WTC11 (cell line): Measurements from ENCODE around the gene IGSF9B. TPM values are rescaled to one million over a fixed set of nuclear protein-coding genes. Genes with fewer than 3 reads are reported as not detected.

Experiments used
- ATAC-seq: fragments of 200-7000 bp; cut with Tn5 transposase; 2 replicates; pipeline ENCODE4 v1.10.0; 2021; ENCODE audit warnings: mild to moderate bottlenecking, moderate library complexity
- CTCF ChIA-PET: fragments of 300-600 bp; sonication (Branson Sonifier 250); formaldehyde crosslinking; loops from one replicate; lab custom pipeline; 2021; ENCODE audit warnings: antibody characterized with exemption; lab: Charles Lee
- POLR2A ChIA-PET: fragments of 350-600 bp; sonication (Branson Sonifier 250); formaldehyde crosslinking; loops from one replicate; lab custom pipeline; 2021; ENCODE audit warnings: antibody characterized with exemption; lab: Charles Lee
- DNase-seq: peaks from one replicate; pipeline ENCODE4 v3.0.0; 2021; ENCODE audit warnings: low spot score
- H3K27ac Mint-ChIP-seq: 2 replicates; pipeline ENCODE4 v1.8.0; 2021; ENCODE audit warnings: mixed read lengths
- H3K27me3 Mint-ChIP-seq: 2 replicates; pipeline ENCODE4 v1.8.0; 2021; ENCODE audit warnings: low read depth, mild to moderate bottlenecking, moderate library complexity, mixed read lengths
- H3K36me3 Mint-ChIP-seq: 2 replicates; pipeline ENCODE4 v1.8.0; 2021; ENCODE audit warnings: mixed read lengths
- H3K4me1 Mint-ChIP-seq: 2 replicates; pipeline ENCODE4 v1.8.0; 2022; ENCODE audit warnings: mixed read lengths
- H3K4me3 Mint-ChIP-seq: 2 replicates; pipeline ENCODE4 v1.8.0; 2021; ENCODE audit warnings: mild to moderate bottlenecking, moderate library complexity, mixed read lengths
- H3K9me3 Mint-ChIP-seq: 2 replicates; pipeline ENCODE4 v1.8.0; 2021; ENCODE audit warnings: mixed read lengths
- AR ChIP-seq: fragments of 250-450 bp; sonication (Bioruptor Pico); IDR thresholded peaks from 2 replicates; pipeline ENCODE4 v1.9.0; 2021; ENCODE audit warnings: mild to moderate bottlenecking
- CREB1 ChIP-seq: sonication (generic); formaldehyde crosslinking; IDR thresholded peaks from 2 replicates; pipeline ENCODE4 v1.8.0; 2023; ENCODE audit warnings: mild to moderate bottlenecking, missing genetic modification reagents
- CREM ChIP-seq: sonication (generic); formaldehyde crosslinking; IDR thresholded peaks from 2 replicates; pipeline ENCODE4 v1.8.1; 2022; ENCODE audit warnings: mild to moderate bottlenecking, missing genetic modification reagents, moderate library complexity
- EMX1 ChIP-seq: fragments of 250-450 bp; sonication (Bioruptor Pico); IDR thresholded peaks from 2 replicates; pipeline ENCODE4 v1.8.0; 2021; ENCODE audit warnings: mild to moderate bottlenecking
- ERG ChIP-seq: fragments of 250-450 bp; sonication (Bioruptor Pico); IDR thresholded peaks from 2 replicates; pipeline ENCODE4 v1.8.0; 2021; ENCODE audit warnings: mild to moderate bottlenecking
- ESRRA ChIP-seq: sonication (generic); formaldehyde crosslinking; IDR thresholded peaks from 2 replicates; pipeline ENCODE4 v1.8.1; 2022; ENCODE audit warnings: mild to moderate bottlenecking, missing genetic modification reagents, borderline replicate concordance
- GRHL2 ChIP-seq: fragments of 250-450 bp; sonication (Bioruptor Pico); IDR thresholded peaks from 2 replicates; pipeline ENCODE4 v1.8.0; 2022; ENCODE audit warnings: mild to moderate bottlenecking, moderate library complexity; ENCODE audit not compliant: insufficient replicate concordance, severe bottlenecking
- HMGA2 ChIP-seq: fragments of 250-450 bp; sonication (Bioruptor Pico); IDR thresholded peaks from 2 replicates; pipeline ENCODE4 v1.4.0; 2021; ENCODE audit warnings: mild to moderate bottlenecking, moderate library complexity
- JAZF1 ChIP-seq: fragments of 250-450 bp; sonication (Bioruptor Pico); IDR thresholded peaks from 2 replicates; pipeline ENCODE4 v1.9.0; 2021; ENCODE audit warnings: moderate library complexity, mild to moderate bottlenecking, inconsistent platforms
- MYBL2 ChIP-seq: sonication (generic); formaldehyde crosslinking; IDR thresholded peaks from 2 replicates; pipeline ENCODE4 v1.8.1; 2023; ENCODE audit warnings: mild to moderate bottlenecking, moderate library complexity, missing genetic modification reagents
- NFATC4 ChIP-seq: fragments of 250-450 bp; sonication (Bioruptor Pico); IDR thresholded peaks from 2 replicates; pipeline ENCODE4 v1.9.0; 2021; ENCODE audit warnings: mild to moderate bottlenecking
- NFE2L1 ChIP-seq: sonication (generic); formaldehyde crosslinking; IDR thresholded peaks from 2 replicates; pipeline ENCODE4 v1.8.1; 2023; ENCODE audit warnings: missing genetic modification reagents
- NFYB ChIP-seq: sonication (generic); formaldehyde crosslinking; conservative IDR thresholded peaks from 2 replicates; pipeline ENCODE4 v1.8.0; 2022; ENCODE audit warnings: low read depth, missing genetic modification reagents
- PRRX2 ChIP-seq: fragments of 250-450 bp; sonication (Bioruptor Pico); IDR thresholded peaks from 2 replicates; pipeline ENCODE4 v1.8.0; 2021; ENCODE audit warnings: mild to moderate bottlenecking
- RELA ChIP-seq: sonication (generic); formaldehyde crosslinking; IDR thresholded peaks from 2 replicates; pipeline ENCODE4 v1.8.1; 2022; ENCODE audit warnings: missing genetic modification reagents, mild to moderate bottlenecking, borderline replicate concordance
- RORB ChIP-seq: fragments of 250-450 bp; sonication (Bioruptor Pico); IDR thresholded peaks from 2 replicates; pipeline ENCODE4 v1.9.0; 2021; ENCODE audit warnings: mild to moderate bottlenecking
- SMAD4 ChIP-seq: sonication (generic); formaldehyde crosslinking; IDR thresholded peaks from 2 replicates; pipeline ENCODE4 v1.8.0; 2022; ENCODE audit warnings: mild to moderate bottlenecking, missing genetic modification reagents
- SOX15 ChIP-seq: fragments of 250-450 bp; sonication (Bioruptor Pico); IDR thresholded peaks from 2 replicates; pipeline ENCODE4 v1.9.0; 2021; ENCODE audit warnings: mild to moderate bottlenecking
- SP1 ChIP-seq: sonication (generic); formaldehyde crosslinking; conservative IDR thresholded peaks from 2 replicates; pipeline ENCODE4 v1.8.1; 2022; ENCODE audit warnings: missing genetic modification reagents
- ZNF232 ChIP-seq: sonication (generic); formaldehyde crosslinking; IDR thresholded peaks from 2 replicates; pipeline ENCODE4 v1.8.0; 2022; ENCODE audit warnings: mild to moderate bottlenecking, missing genetic modification reagents
- ZNF532 ChIP-seq: fragments of 250-450 bp; sonication (Bioruptor Pico); IDR thresholded peaks from 2 replicates; pipeline ENCODE4 v1.9.0; 2021; ENCODE audit warnings: mild to moderate bottlenecking, borderline replicate concordance
- total RNA-seq: library from RNA; stranded (reverse); gene quantifications from 3 replicates; pipeline ENCODE4 v1.2.3, GENCODE V29; 2021
- TF ChIP-seq, protein P1 (sequence below): sonication (generic); formaldehyde crosslinking; IDR thresholded peaks from 2 replicates; pipeline ENCODE4 v1.8.0; 2022; ENCODE audit warnings: mild to moderate bottlenecking, missing genetic modification reagents
- TF ChIP-seq, protein P2 (sequence below): sonication (generic); formaldehyde crosslinking; IDR thresholded peaks from 2 replicates; pipeline ENCODE4 v1.8.0; 2022; ENCODE audit warnings: mild to moderate bottlenecking, missing genetic modification reagents

The IGSF9B gene
- total RNA-seq, 1 experiment from 2014 or later, result 52.7 TPM

- POLR2A ChIA-PET, result no interaction called here
These were observed 54.3 kb downstream of the IGSF9B start for GRCh38 chr11:133902506-133902905.

DNA sequence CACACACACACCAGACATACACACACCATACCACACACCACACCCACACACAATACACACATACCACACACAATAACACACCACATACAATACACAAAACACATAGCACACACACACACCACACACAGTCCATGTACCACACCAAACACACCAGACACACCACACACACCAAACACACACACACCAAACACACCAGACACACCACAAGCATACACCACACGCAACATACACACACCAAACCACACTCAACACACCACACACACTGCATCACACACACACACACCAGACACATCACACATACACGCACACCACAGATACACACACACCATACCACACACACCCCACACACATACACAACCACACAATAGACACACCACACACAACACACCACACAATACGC, 54.8 kb downstream of the IGSF9B start:
- CTCF ChIA-PET, result interaction anchor here (1.0 to 1.1 kb wide), 2 partner anchors 45 to 144 kb away, joined by 3 to 5 read pairs; no protein-coding TSS in a partner anchor
- no peak for ATAC-seq
- peaks cover 17% of the 10 kb centered on the region for H3K4me1 Mint-ChIP-seq
- no peaks in the 10 kb centered on the region for H3K27me3 Mint-ChIP-seq
- H3K9me3 Mint-ChIP-seq, result no peaks in the 10 kb centered on the region
- no peak overlapping the region for H3K27ac Mint-ChIP-seq
- POLR2A ChIA-PET, result no interaction called here
- TF ChIP-seq GRHL2 (CRISPR knock-in tag), result no peak
- no peak for TF ChIP-seq CREM (CRISPR knock-in tag)
- TF ChIP-seq RELA (CRISPR knock-in tag), result no peak
- TF ChIP-seq, protein P1, sequence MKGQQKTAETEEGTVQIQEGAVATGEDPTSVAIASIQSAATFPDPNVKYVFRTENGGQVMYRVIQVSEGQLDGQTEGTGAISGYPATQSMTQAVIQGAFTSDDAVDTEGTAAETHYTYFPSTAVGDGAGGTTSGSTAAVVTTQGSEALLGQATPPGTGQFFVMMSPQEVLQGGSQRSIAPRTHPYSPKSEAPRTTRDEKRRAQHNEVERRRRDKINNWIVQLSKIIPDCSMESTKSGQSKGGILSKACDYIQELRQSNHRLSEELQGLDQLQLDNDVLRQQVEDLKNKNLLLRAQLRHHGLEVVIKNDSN (CRISPR knock-in tag), result no peak
- TF ChIP-seq RORB (CRISPR knock-in tag), result no peak
- TF ChIP-seq, all 79 proteins: peak for 0
- DNase-seq, result peak; percentile 2
- peaks cover 35% of the 10 kb centered on the region for H3K36me3 Mint-ChIP-seq
- H3K4me3 Mint-ChIP-seq, result no peak overlapping the region

More at GRCh38 chr11:133902506-133902905, 54.3 kb downstream of the IGSF9B start:
- ATAC-seq (no peak), DNase-seq (peak; percentile 2)
- no peak overlapping the region for H3K4me3 Mint-ChIP-seq
- TF ChIP-seq SOX15 (CRISPR knock-in tag), result no peak
- TF ChIP-seq NFATC4, result no peak
- no peak for TF ChIP-seq HMGA2 (CRISPR knock-in tag)
- TF ChIP-seq NFE2L1 (CRISPR knock-in tag), result no peak
- TF ChIP-seq SP1 (CRISPR knock-in tag), result no peak
- no peak for TF ChIP-seq ZNF532 (CRISPR knock-in tag)
- no peak for TF ChIP-seq MYBL2 (CRISPR knock-in tag)
- no peak for TF ChIP-seq JAZF1 (CRISPR knock-in tag)
- TF ChIP-seq ESRRA (CRISPR knock-in tag), result no peak
- TF ChIP-seq NFYB (CRISPR knock-in tag), result no peak
- no peak for TF ChIP-seq ZNF232
- H3K9me3 Mint-ChIP-seq, result no peaks in the 10 kb centered on the region
- CTCF ChIA-PET, result interaction anchor here (1.1 kb wide), 1 partner anchor 144 kb away, joined by 5 read pairs; no protein-coding TSS in a partner anchor
- H3K27me3 Mint-ChIP-seq, result no peaks in the 10 kb centered on the region
- peaks cover 17% of the 10 kb centered on the region for H3K4me1 Mint-ChIP-seq
- H3K36me3 Mint-ChIP-seq, result peaks cover 36% of the 10 kb centered on the region
- no peak overlapping the region for H3K27ac Mint-ChIP-seq

GRCh38 chr11:133901316-133901715, 55.5 kb downstream of the IGSF9B start:
- Mint-ChIP-seq H3K9me3 (no peaks in the 10 kb centered on the region), H3K27me3 (no peaks in the 10 kb centered on the region), H3K4me3 (no peak overlapping the region), H3K36me3 (peaks cover 37% of the 10 kb centered on the region), H3K27ac (no peak overlapping the region), H3K4me1 (peaks cover 20% of the 10 kb centered on the region)
- DNase-seq (peak; percentile 1), ATAC-seq (no peak)
- POLR2A ChIA-PET, result no interaction called here
- CTCF ChIA-PET, result interaction anchor here (0.6 to 1.0 kb wide), 2 partner anchors 46 to 144 kb away, joined by 3 to 4 read pairs; no protein-coding TSS in a partner anchor
- no peak for TF ChIP-seq SMAD4 (CRISPR knock-in tag)
- TF ChIP-seq EMX1 (CRISPR knock-in tag), result no peak
- TF ChIP-seq, protein P1 (CRISPR knock-in tag), result no peak
- no peak for TF ChIP-seq CREB1
- TF ChIP-seq AR, result no peak
- TF ChIP-seq, protein P2, sequence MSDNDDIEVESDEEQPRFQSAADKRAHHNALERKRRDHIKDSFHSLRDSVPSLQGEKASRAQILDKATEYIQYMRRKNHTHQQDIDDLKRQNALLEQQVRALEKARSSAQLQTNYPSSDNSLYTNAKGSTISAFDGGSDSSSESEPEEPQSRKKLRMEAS (CRISPR knock-in tag), result no peak
- no peak for TF ChIP-seq PRRX2
- no peak for TF ChIP-seq ERG (CRISPR knock-in tag)
